ENCODE measurements around the gene CTSH. TPM values are rescaled to one million over a fixed set of nuclear protein-coding genes. Genes with fewer than 3 reads are reported as not detected.
A peak's percentile ranks its signal among the peaks of the same experiment; 100 is the strongest.

Gene CTSH, protein sequence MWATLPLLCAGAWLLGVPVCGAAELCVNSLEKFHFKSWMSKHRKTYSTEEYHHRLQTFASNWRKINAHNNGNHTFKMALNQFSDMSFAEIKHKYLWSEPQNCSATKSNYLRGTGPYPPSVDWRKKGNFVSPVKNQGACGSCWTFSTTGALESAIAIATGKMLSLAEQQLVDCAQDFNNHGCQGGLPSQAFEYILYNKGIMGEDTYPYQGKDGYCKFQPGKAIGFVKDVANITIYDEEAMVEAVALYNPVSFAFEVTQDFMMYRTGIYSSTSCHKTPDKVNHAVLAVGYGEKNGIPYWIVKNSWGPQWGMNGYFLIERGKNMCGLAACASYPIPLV
- 100 to 1,000 TPM; 188 to 226 (median 197) TPM for polyA plus RNA-seq (ENCODE audit: insufficient read length in 4 of 4)

DNA sequence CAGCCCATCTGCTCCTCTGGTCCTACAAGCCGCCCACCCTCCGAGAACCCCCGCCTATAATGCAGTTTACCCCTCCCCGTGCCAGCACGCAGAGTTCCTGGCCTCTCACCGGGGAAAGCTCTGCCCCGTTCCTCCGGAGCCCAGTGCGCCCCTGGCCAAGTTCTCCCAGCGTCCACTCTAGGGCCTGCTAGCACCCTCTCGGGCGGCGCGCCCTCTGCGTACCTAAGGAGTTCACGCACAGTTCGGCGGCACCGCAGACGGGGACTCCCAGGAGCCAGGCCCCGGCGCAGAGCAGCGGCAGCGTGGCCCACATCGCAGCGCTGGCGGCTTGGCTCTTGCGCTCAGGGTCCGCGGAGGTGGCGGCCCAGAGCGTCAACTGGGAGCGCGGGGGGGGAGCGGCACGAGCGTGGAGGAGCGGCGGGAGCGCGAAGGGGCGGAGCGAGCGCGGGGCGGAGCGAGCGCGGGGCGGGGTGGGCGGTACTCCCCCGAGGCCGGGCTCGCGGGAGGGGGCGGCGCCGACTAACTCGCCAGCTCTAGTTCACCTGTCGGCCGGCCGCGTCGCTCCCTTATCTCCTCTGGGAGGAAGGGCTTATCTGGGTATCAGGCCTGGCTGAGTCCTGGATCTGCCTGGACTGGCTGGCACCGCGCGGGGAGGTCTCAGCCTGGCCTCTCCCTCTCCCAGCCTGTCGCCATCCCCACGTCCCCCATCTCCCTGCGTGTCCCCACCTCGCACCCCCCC, at the start of gene CTSH:
CTSH (minus strand) TSS at position 378 of the 739 bp plus-strand sequence; CDS start at position 313, 65 bp downstream.
- peak in 2 of 4 donors; percentile 49 to 53 for DNase-seq (ENCODE audit: low read depth in 4 of 4, low spot score in 3 of 4)

DNA sequence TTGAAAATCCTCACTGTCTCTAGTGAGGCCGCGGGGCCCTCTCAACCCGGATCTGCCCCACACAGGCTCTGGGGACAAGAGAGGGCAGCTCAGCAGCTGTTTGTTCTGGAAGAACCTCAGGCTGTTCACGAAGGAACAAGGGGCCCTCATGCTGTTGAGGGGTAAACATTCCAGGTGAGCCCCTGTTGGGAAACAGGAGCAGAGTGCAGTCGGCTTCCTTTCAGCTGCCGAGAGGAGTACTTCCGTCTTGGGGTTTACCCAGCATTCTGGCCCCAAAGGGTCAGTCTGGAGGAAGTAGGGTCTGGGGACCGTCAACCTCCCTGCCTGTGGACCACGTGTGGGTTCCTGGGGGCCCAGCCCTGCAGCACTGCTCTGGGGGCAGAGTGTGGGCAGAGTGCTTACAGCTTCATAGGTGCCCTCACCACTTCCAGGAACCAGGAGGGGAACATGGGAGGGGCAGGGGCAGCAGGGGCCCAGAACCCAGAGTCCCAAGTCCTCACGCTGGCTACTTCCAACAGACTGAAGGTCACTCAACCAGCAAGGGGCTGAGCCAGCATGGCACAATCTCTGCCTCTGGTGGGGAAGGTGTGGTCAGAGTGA, 49.2 kb upstream of the CTSH start:
- no peak for DNase-seq (ENCODE audit: low read depth in 4 of 4, low spot score in 3 of 4)

DNA sequence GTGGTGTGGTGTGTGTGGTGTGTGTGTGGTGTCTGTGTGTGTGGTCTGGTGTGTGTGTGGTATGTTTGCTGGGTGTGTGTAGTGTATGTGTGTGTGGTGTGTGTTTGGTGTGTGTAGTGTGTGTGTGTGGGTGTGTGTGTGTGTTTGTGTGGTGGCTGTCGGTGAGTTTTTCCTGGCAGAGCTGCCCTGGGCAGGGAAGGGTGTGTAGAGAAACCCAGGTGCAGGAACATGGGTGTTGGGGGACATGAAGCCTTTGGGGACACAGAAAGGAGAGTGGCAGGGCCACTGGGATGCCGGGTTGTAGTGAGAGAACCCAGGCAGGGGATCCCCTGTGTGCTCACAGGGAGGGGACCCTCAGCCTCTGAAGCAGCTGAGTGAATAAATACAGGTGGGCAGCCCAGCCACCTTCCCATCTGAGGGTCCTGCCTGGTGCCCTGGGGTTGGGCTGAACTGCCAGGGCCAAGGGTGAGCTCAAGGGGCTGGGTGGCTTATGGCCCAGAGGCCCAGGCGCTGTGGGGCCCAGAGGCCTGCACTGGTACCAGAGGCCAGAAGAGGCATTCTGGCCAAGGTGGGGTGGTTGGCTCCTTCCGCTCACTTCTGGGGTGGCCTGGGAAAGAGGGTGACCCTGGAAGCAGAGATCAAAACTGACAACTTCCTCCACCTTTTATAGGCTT, 48.5 kb upstream of the CTSH start:
- no peak for DNase-seq (ENCODE audit: low read depth in 4 of 4, low spot score in 3 of 4)

DNA sequence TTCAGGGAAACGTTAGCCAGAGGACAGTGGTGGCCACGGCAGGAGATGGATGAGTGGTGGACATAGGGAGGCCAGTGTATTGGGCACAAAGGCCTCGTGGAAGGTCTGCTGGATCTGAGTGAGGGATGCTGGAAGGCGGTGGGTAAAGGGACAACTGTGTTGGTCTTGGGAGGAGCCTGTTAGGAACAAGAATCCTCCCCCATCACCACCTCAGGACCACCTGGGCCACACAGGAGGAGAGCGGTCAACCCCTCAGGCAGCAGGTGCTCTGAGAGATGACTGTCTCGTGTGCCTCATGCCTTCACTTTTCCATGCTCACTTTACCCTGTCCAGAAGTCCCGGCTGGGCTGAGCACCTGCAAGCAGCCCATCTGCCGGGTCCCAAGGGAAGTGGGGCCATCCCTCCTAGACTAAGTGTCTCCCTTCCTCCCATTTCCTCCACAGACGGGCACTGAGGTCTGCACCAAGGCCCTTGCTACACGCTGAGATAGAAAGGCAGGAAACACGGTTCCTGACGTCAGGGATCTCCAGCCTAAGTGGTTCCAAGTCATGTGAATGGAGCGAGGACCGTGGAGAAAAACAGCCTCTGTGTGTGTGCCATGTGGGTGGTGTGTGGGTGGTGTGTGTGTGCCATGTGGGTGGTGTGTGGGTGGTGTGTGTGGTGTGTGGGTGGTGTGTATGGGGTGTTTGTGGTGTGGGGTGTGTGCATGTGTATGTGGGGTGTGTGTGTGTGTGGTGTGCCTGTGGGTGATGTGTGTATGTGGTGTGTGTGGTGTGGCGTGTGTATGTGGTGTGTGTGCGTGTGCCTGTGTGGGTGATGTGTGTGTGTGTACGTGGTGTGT, 47.8 kb upstream of the CTSH start:
- DNase-seq (ENCODE audit: low read depth in 4 of 4, low spot score in 3 of 4), result no peak

GRCh38 chr15:78991879-78992278, 47.0 kb upstream of the CTSH start:
- DNase-seq (ENCODE audit: low read depth in 4 of 4, low spot score in 3 of 4), result no peak

DNA sequence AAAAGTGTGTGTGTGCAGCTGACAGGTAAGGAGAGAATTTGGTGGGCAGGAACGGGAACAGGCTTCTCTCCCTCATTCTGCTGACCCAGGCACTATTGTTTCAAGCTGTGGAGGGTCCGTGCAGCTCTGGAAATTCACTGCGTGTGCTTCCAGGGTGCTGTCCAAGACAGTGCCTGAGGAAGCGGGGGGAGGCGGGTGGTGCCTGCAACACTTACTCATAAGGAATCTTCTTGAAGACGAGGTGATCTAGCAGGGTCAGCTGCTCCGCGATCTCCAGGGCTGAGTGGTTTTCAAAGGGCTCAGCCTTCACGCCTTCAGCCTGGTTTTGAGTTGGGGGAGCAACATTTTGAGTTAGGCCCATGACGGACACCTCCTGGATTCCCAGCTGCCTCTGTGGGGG, 46.6 kb upstream of the CTSH start:
- DNase-seq (ENCODE audit: low read depth in 4 of 4, low spot score in 3 of 4), result no peak

DNA sequence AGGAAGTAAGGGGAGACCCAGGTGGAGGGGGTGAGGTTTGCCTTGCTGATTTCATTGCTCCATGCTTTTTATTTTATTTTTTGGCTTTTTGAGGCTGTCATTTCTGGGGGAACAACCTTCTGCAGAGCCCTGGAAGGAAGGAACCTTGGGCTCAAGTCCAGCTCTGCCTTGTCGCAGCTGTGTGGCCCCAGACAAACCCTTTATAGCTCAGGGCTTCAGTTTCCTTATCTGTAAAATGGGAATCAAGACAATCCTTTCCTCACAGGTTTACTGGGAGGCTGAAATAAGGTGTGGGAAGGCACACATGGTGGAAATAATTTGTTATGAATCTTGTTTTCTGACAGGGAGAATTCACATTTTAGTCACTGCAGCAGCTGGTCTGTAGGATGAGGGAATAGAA, 45.4 kb upstream of the CTSH start:
- DNase-seq (ENCODE audit: low read depth in 4 of 4, low spot score in 3 of 4), result no peak

- no peak for DNase-seq (ENCODE audit: low read depth in 4 of 4, low spot score in 3 of 4)
These were observed 44.9 kb upstream of the CTSH start for GRCh38 chr15:78989701-78990240.

DNA sequence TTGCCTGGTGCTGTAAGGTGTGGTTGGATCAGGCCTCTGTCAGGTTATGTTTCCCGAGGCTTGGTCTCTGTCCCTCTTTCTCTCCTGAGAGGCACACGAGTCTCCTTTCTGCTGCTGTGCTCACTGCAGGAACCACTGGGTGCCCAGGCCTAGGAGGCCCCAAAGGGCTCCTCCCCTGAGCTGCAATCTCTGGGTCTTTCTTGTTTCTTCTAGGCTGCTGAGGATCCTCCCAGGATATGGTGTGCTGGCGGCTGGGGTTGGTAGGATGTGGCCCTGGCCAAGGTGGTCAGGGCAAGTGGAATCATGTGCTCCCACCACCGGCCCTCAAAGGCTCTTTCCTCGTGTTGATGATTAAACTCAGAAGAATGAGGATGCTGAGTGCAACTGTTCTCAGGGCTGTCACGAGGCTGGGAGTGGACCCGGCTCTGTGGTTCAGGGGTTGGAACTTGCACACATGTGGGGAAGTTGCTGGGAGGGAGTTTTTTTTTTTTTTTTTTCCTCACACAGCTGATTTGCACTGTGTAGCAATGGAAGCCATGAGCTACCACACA, 43.6 kb upstream of the CTSH start:
- DNase-seq (ENCODE audit: low read depth in 4 of 4, low spot score in 3 of 4), result peak in 3 of 4 donors; percentile 52 to 67 (median 57)

DNA sequence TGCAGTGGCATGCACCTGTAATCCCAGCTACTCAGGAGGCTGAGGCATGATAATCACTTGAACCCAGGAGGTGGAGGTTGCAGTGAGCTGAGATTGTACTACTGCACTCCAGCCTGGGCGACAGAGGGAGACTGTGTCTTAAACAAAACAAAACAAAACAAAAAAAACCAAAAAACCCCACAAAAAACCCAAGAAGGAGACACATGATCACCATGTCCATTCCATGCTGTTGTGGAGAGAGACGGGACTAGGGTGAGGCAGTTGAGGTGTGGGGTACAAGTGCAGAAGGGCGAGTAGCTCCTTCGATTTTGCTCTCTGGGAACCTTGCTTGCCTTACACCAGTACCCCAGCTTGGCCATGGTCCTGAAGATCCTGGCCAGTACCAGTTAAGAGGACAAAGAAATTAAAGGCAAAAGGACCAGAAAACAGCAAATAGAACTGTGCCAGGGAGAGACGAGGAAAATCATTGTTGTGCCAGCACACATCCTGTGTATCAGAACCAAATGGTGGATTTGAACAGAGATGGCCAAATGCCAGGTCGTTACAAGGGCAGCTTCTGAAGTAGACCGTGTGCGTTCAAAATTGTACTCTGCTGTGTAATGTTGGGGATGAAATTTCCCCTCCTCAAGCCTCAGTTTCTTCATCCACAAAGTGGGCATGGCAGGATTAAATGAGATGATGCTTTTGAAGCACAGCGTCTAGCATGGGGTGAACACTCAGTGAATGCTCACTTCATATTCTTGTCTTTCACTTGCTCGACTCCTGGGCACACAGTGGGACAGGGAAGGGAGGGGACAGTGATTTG, 42.9 kb upstream of the CTSH start:
- no peak for DNase-seq (ENCODE audit: low read depth in 4 of 4, low spot score in 3 of 4)

- no peak for DNase-seq (ENCODE audit: low read depth in 4 of 4, low spot score in 3 of 4)
These were observed 41.1 kb upstream of the CTSH start for GRCh38 chr15:78985859-78986475.

DNA sequence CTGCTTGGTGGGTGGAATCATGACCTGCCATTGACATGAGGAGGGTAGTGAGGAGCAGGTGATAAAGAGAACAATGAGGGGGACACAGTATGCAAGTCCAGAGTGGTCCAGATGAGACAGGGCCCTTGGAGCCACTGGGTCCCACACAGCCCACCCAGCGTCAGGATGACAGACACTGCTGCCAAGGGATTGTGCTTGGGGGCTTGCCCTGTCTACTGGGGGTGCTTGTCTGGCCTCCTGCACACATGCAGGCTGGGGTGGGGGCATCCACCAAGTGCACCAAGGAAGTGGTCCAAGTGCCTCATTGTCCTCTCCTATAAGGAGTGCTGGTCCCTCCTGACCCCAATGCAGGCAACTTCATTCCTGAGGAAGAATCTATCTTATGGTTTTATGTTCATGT, 39.2 kb upstream of the CTSH start:
- no peak for DNase-seq (ENCODE audit: low read depth in 4 of 4, low spot score in 3 of 4)

GRCh38 chr15:78983146-78983918, 38.5 kb upstream of the CTSH start:
- DNase-seq (ENCODE audit: low read depth in 4 of 4, low spot score in 3 of 4), result no peak

- no peak for DNase-seq (ENCODE audit: low read depth in 4 of 4, low spot score in 3 of 4)
These were observed 37.9 kb upstream of the CTSH start for GRCh38 chr15:78982736-78983135.

GRCh38 chr15:78981532-78982313, 36.9 kb upstream of the CTSH start:
- DNase-seq (ENCODE audit: low read depth in 4 of 4, low spot score in 3 of 4), result no peak

GRCh38 chr15:78979456-78980320, 34.8 kb upstream of the CTSH start:
- peak; percentile 28 to 35 (median 34) for DNase-seq (ENCODE audit: low read depth in 4 of 4, low spot score in 3 of 4)
